ENCODE measurements around the gene CHST11.

Gene CHST11

GRCh38 chr12:104747955-104748354 is 291.2 kb downstream of the CHST11 start:
- no peak for DNase-seq

- no peak for DNase-seq
Measured at GRCh38 chr12:104748356-104748755, 291.6 kb downstream of the CHST11 start.

GRCh38 chr12:104748790-104749189 is 292.0 kb downstream of the CHST11 start:
- DNase-seq, result no peak

DNA sequence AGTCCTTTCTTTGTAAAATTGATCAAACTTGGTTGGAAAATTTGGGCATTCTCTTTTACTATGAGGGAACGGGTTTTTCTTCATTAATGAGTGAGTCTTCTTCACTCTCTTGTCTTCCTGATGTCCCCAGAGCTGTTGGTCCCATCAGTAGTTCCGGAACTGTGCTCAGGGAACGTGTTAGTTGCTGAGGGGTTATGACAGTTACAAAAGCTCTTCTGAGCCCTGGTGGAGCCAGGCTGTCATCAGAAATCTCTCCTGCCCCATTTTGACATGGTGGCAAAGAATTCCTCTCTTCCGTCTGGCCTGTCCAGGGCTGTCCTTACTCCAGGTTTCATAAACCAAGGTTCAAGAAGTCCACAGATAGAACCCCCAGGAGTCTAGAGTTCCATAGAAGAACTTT is 292.8 kb downstream of the CHST11 start:
- no peak for DNase-seq

- DNase-seq, result no peak
Measured at GRCh38 chr12:104750061-104750460, 293.3 kb downstream of the CHST11 start.

DNA sequence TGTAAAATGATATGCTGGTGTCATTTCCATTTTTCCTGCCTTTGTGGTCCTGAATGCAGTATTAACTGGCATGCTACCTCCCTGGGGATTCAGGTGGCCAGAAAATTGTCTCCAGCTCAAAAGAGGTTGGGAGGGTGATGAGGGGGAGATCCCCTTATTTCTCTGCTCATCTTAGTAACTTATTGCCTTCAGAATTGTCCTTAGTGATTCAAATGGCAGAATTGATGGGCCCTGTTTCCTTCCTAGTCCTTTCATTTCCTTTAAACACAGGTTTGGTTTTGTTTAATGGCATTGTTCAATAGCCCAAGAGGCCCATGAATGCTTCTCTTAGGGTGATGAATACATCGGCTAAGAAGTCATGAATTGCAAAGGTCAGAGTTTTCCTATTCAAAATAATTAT is 294.4 kb downstream of the CHST11 start:
- no peak for DNase-seq

- DNase-seq, result no peak
Measured at GRCh38 chr12:104751594-104751993, 294.8 kb downstream of the CHST11 start.

DNA sequence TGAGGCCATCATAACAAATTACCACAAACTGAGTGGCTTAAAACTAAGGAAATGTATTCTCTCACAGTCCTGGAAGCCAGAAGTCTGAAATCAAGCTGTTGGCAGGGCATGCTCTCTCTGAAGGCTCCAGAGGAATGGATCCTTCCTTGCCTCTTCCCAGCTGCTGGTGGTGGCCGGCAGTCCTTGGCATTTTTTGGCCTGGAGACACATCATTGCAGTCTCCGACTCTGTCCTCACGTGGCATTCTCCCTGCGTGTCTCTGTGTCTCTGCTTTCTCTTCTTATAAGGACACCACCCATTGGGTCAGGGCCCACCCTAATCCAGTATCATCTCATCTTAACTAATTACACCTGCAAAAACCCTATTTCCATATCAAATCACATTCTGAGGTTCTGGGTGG is 295.3 kb downstream of the CHST11 start:
- DNase-seq, result no peak

GRCh38 chr12:104752881-104753280 is 296.1 kb downstream of the CHST11 start:
- DNase-seq, result no peak

GRCh38 chr12:104756901-104757300 is 300.2 kb downstream of the CHST11 start:
- no peak for DNase-seq

DNA sequence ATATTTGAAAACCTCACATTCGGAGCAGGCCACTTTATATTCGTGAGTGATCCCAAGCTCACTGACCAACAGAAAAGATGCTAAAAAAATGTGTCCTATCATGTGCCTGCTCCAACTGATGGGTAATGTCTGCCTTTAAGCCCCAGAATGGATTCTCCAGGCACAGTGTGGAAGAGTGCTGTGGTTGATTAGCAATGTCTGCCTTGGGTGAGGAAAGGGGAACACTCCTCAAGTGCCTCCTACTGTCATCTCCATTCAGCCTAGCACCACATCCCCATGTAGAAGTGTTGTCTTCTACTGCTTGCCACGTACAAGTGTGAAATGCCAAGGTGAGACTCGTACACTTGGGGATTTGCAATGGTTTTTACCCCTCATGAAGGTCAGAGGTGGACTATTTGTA is 302.0 kb downstream of the CHST11 start:
- no peak for DNase-seq

GRCh38 chr12:104761091-104761490 is 304.3 kb downstream of the CHST11 start:
- no peak for DNase-seq

DNA sequence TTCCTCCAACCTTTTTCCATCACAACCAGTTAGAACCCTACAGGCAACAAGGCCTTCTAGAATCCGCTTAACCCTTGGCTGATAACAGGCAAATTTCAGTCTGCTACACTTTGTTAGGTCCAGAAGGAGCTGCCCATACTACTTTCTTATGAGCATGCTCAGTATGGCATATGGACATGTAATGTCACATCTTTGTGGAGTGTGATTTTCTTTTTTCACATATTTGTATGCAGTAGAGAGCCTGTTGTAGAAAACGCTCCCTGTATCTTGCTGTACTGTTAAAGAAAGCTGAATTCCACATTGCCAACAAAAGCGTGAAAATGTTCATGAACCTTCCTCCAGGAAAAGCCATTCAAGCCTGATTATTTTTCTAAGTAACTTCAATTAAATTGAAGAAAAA is 304.9 kb downstream of the CHST11 start:
- DNase-seq, result no peak

GRCh38 chr12:104763168-104763805 is 306.5 kb downstream of the CHST11 start:
- DNase-seq, result no peak

DNA sequence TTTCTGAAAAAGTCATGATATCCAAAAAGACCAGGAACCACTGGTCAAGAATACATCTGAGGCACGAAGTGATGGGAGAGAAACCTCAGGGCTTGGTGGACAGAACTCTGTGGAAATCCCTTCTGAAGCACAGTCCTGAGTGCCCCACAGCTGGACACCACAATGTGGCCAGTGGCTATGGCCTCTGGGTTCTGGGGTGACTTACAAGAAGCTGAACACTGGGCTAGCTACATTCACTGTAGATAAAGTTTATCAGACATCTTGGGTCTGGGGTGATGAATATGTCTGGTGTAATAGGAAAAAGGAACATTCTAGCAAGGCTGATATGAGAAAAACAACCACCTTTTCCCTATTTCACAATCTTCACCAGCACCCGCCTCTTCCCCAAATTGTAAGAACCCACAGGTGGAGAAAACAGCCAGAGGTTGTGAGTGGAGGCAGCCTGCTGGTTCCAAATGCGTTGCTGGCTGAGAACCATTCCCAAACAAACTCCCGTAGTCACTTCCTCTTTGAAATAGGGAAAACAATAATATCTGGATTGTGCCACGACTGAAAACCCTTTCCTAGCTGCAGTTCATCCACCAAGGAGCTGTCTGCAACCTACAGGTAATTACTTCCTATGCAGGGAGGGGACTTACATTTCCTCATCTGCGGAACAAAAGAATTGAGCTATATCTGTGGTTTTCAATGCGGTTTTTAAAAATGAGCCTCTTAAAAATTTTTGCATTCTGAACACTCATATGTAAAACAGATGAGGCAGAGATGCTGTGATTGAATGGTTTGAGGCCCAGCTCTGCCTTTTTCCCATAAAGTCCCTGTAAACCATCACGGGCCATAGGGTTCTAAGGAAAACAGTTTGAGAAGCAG is 307.7 kb downstream of the CHST11 start:
- no peak for DNase-seq

- DNase-seq, result no peak
Measured at GRCh38 chr12:104767261-104767660, 310.5 kb downstream of the CHST11 start.

DNA sequence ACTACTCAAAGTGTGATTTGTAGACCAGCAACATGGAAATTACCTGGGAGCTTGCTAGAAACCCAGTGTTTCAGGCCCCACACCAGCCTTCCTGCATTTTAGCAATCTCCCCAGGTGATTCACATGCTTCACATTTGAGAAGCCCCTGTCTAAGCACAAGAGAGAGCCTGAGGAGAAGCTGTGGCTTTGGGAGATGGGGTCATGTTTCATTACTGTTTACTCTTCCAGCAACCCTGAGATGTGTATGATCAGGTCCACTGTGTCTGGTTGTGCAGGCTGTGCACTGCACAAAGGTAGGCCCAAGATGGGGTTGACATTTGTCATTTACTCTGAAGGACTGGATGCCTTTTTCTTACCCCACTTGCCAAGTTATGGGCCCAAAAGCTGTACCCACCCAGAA is 311.3 kb downstream of the CHST11 start:
- DNase-seq, result no peak

GRCh38 chr12:104769144-104769561 is 312.4 kb downstream of the CHST11 start:
- no peak for DNase-seq

DNA sequence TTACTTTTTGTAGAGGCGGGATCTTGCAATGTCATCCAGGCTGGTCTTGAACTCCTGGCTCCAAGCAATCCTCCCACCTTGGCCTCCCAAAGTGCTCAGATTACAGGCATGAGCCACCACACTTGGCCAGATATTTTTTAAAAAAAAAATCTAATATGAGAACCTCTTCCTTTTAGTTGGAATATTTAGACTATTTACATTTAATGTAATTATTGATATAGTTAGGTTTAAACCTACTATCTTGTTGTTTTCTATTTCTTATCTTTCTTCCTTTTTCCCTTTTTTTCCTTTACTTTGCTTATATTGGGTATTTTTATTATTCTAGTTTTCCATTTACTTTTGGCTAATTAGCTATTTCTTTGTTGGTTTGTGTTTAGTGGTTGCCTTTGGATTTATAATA is 315.6 kb downstream of the CHST11 start:
- no peak for DNase-seq

DNA sequence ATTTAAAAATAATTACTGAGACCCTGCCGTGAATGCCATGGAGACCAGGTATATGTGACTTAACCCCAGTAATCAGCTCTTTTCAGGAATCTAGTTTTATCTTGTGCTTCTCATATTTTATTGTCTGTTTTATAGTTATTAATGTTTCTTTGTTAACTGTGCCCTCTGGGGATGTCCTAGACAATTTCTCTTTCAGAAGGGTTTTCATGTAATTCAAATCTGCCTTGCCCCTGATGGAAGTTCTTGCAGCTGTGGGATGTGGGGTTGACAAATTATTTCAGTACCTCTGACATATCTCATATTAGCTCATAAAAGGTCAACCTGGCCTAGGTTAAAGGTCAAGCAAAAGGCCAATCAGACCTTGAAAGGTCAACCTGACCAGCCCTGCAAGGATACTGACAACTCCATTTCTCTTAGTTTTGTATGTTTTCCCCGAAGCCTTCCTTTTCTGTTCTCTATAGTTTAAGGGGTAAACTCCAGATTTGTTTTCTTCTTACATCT is 319.0 kb downstream of the CHST11 start:
- DNase-seq, result no peak

- no peak for DNase-seq
Measured at GRCh38 chr12:104779134-104779533, 322.4 kb downstream of the CHST11 start.

- DNase-seq, result no peak
Measured at GRCh38 chr12:104782296-104782695, 325.5 kb downstream of the CHST11 start.

DNA sequence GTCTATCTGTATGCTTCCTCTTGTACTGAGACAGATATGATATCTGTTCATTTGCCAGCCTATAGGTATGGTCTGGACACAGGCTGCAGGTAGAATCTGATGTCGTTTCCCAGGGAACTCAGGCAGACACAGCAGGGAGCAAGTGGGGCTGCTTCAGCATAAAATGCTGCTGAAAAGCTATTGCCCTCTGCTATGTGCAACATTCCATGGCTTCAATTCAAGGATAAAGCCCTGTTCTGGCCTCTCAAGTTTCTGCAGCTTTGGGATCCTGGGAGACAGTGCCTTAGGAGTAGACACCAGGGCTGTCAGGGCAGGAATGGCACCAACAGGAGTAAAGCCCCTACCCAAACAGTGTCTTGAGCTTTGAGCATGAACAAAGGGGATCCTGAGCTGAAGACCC is 327.8 kb downstream of the CHST11 start:
- DNase-seq, result no peak

- DNase-seq, result no peak
Measured at GRCh38 chr12:104785886-104786285, 329.1 kb downstream of the CHST11 start.
